GM18867 (cell line): ENCODE measurements around the gene COPG1.

Experiments used
- ATAC-seq: cut with Tn5 transposase; IDR thresholded peaks from one replicate; pipeline ENCODE4 v1.9.1; 2021; ENCODE audit warnings: mild to moderate bottlenecking, moderate library complexity; ENCODE audit not compliant: unreplicated experiment

Gene COPG1

GRCh38 chr3:129312671-129313414 lies 63.4 kb downstream of the COPG1 start:
- ATAC-seq: no peak

- ATAC-seq: no peak
Observed at GRCh38 chr3:129313415-129313664, 63.9 kb downstream of the COPG1 start.

- ATAC-seq: no peak
Observed at GRCh38 chr3:129313665-129314385, 64.4 kb downstream of the COPG1 start.

- no peak for ATAC-seq
Observed at GRCh38 chr3:129314386-129315222, 65.2 kb downstream of the COPG1 start.

- ATAC-seq: no peak
Observed at GRCh38 chr3:129315223-129315997, 66.0 kb downstream of the COPG1 start.

- ATAC-seq: no peak
Observed at GRCh38 chr3:129315998-129316247, 66.5 kb downstream of the COPG1 start.

GRCh38 chr3:129316248-129317013 lies 67.0 kb downstream of the COPG1 start:
- no peak for ATAC-seq

GRCh38 chr3:129317014-129317771 lies 67.8 kb downstream of the COPG1 start:
- no peak for ATAC-seq

- no peak for ATAC-seq
Observed at GRCh38 chr3:129317848-129318247, 68.4 kb downstream of the COPG1 start.

GRCh38 chr3:129318921-129319320 lies 69.5 kb downstream of the COPG1 start:
- ATAC-seq: no peak

GRCh38 chr3:129320261-129320660 lies 70.9 kb downstream of the COPG1 start:
- no peak for ATAC-seq

- ATAC-seq: no peak
Observed at GRCh38 chr3:129320825-129321487, 71.5 kb downstream of the COPG1 start.

GRCh38 chr3:129321887-129322286 lies 72.5 kb downstream of the COPG1 start:
- no peak for ATAC-seq

GRCh38 chr3:129323651-129324294 lies 74.4 kb downstream of the COPG1 start:
- peak; percentile 52 for ATAC-seq

GRCh38 chr3:129324855-129325254 lies 75.4 kb downstream of the COPG1 start:
- no peak for ATAC-seq

GRCh38 chr3:129325383-129325782 lies 76.0 kb downstream of the COPG1 start:
- ATAC-seq: no peak

- no peak for ATAC-seq
Observed at GRCh38 chr3:129326138-129326537, 76.7 kb downstream of the COPG1 start.

GRCh38 chr3:129326595-129326994 lies 77.2 kb downstream of the COPG1 start:
- ATAC-seq: no peak
